ENCODE data around the gene FBXL16. TPM values are rescaled to one million over a fixed set of nuclear protein-coding genes. Genes with fewer than 3 reads are reported as not detected.
A peak's percentile ranks its signal among the peaks of the same experiment; 100 is the strongest.

The FBXL16 gene
- total RNA-seq, 1 donor from 2014 or later, result 3.0 TPM

DNA sequence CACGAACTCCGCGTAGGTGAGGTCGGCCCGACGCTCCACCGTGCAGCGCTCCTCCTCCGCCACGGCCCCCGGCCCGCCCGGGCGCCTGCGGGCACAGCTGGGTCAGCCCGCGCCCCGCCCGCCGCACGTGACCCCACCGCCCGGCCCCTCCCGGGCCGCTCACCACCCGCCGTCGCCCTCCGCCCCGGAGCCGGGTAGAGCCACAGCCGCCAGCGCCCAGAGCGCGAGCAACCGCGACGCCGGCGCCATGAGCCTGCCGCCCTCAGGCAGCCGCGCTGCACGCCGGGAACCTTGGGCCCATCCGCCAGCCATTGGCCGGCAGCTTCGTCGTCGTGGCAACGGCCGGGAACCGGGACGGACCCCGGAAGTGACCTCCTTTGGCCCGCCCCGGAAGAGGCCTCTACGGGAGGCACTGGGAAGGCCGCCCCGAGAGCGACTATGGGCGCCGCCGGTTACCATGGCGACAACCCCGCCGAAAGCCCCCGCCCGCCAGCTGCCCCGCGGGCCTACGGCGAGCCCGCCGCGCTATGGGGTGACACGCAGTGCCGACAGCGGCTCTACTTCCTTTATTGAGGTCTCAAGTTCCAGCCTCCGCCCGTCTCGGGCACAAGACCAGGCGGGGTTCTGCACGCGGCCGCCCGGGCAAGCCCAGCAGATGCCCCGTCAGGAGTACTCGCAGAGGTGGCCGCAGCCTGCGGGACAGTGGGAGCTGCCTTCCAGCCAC is 21.4 kb downstream of the FBXL16 start, which contains the start of gene JMJD8:
Gene JMJD8 (minus strand): TSS at position 264 of the 724 bp plus-strand sequence. CDS start 15 bp downstream, at position 249.
- TF ChIP-seq, protein P1, sequence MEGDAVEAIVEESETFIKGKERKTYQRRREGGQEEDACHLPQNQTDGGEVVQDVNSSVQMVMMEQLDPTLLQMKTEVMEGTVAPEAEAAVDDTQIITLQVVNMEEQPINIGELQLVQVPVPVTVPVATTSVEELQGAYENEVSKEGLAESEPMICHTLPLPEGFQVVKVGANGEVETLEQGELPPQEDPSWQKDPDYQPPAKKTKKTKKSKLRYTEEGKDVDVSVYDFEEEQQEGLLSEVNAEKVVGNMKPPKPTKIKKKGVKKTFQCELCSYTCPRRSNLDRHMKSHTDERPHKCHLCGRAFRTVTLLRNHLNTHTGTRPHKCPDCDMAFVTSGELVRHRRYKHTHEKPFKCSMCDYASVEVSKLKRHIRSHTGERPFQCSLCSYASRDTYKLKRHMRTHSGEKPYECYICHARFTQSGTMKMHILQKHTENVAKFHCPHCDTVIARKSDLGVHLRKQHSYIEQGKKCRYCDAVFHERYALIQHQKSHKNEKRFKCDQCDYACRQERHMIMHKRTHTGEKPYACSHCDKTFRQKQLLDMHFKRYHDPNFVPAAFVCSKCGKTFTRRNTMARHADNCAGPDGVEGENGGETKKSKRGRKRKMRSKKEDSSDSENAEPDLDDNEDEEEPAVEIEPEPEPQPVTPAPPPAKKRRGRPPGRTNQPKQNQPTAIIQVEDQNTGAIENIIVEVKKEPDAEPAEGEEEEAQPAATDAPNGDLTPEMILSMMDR (conservative IDR thresholded peaks at IDR 0.05), result no peak
- peak within 1 kb of the TSS; percentile 90 for H3K4me3 Mint-ChIP-seq
- H3K4me1 Mint-ChIP-seq, result peaks cover 15% of the 10 kb centered on the region
- H3K27ac Mint-ChIP-seq (ENCODE audit: unreplicated experiment), result peak within 1 kb of the TSS; percentile 12
- H3K27me3 Mint-ChIP-seq (ENCODE audit: low read depth), result peaks cover 8% of the 10 kb centered on the region
- H3K36me3 Mint-ChIP-seq (ENCODE audit: low read depth), result peaks cover 5% of the 10 kb centered on the region
- H3K9me3 Mint-ChIP-seq, result no peaks in the 10 kb centered on the region
- peak; percentile 91 for DNase-seq (ENCODE audit: low read depth, low spot score)

DNA sequence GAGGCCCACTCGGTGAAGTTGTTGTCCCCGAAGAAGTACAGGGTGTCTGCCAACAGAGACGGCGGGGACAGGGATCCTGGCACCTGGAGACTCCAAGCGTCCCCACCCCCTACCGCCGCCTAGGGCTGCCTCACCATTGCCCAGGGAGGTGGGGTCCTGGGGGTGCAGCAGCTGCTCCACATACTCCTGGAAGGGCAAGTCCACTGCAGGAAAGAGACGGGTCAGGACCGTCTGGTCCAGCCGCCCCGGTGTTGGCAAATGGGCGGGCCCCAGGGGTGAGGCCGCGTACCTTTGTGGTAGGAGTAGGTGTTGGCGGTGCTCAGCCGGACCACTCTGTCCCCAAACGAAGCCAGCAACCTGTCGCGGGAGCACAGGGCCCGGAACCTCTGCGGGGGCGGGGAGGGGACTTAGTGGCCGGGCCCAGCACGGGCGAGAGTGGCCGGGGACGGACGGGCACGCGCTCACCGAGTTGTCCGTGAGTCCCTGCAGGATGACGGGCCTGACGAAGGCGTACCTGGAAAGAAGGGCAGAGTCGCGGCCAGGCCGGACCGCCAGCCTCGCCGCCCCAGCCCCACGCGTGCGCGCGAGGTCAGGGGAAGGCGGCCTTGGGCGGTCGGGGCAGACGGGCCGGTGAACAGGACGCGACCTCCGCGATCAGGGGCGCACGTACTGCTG is 22.1 kb downstream of the FBXL16 start:
- peaks cover 18% of the 10 kb centered on the region for H3K4me1 Mint-ChIP-seq
- no peak for DNase-seq (ENCODE audit: low read depth, low spot score)
- H3K4me3 Mint-ChIP-seq, result peak overlapping the region; percentile 90
- peaks cover 10% of the 10 kb centered on the region for H3K27me3 Mint-ChIP-seq (ENCODE audit: low read depth)
- no peaks in the 10 kb centered on the region for H3K9me3 Mint-ChIP-seq
- peak overlapping the region; percentile 12 for H3K27ac Mint-ChIP-seq (ENCODE audit: unreplicated experiment)
- TF ChIP-seq, protein P1 (conservative IDR thresholded peaks at IDR 0.05), result no peak
- peaks cover 5% of the 10 kb centered on the region for H3K36me3 Mint-ChIP-seq (ENCODE audit: low read depth)

DNA sequence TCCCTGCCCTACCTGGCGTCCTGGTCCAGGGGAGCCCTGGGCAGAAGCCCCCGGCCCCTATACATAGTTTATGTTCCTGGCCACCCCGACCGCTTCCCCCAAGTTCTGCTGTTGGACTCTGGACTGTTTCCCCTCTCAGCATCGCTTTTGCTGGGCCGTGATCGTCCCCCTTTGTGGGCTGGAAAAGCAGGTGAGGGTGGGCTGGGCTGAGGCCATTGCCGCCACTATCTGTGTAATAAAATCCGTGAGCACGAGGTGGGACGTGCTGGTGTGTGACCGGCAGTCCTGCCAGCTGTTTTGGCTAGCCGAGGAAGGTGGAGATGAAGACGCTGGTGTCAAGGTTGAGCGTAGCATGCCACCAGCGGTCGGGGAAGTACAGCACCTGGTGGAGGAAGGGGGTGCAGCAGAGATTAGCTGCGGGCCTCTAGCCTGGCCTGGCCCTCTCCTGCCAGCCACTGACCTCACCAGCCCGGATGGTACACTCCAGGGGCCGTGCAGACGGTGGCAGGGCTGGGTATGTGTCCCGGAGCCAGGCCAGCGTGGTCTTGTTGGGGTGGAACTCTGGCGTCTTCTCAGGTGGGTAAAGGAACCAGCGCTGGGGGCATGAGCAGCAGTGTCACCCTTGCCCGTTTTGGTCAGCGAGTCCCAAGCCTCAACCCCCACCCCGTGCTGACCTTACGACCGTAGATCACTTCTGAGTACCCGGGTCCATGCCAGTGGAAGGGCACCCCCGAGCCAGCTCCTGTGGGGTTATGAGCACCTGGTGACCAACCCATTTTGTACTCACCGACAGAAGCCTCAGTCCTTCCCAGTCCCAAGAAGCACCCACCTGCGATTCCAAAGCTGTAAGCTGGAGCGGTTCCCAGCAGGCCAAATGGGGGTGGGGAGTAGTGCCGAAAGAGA is 22.9 kb downstream of the FBXL16 start:
- peaks cover 18% of the 10 kb centered on the region for H3K4me1 Mint-ChIP-seq
- peak overlapping the region; percentile 67 for H3K27ac Mint-ChIP-seq (ENCODE audit: unreplicated experiment)
- H3K36me3 Mint-ChIP-seq (ENCODE audit: low read depth), result peaks cover 5% of the 10 kb centered on the region
- DNase-seq (ENCODE audit: low read depth, low spot score), result no peak
- peaks cover 10% of the 10 kb centered on the region for H3K27me3 Mint-ChIP-seq (ENCODE audit: low read depth)
- no peaks in the 10 kb centered on the region for H3K9me3 Mint-ChIP-seq
- TF ChIP-seq, protein P1 (conservative IDR thresholded peaks at IDR 0.05), result no peak
- peak overlapping the region; percentile 90 for H3K4me3 Mint-ChIP-seq

DNA sequence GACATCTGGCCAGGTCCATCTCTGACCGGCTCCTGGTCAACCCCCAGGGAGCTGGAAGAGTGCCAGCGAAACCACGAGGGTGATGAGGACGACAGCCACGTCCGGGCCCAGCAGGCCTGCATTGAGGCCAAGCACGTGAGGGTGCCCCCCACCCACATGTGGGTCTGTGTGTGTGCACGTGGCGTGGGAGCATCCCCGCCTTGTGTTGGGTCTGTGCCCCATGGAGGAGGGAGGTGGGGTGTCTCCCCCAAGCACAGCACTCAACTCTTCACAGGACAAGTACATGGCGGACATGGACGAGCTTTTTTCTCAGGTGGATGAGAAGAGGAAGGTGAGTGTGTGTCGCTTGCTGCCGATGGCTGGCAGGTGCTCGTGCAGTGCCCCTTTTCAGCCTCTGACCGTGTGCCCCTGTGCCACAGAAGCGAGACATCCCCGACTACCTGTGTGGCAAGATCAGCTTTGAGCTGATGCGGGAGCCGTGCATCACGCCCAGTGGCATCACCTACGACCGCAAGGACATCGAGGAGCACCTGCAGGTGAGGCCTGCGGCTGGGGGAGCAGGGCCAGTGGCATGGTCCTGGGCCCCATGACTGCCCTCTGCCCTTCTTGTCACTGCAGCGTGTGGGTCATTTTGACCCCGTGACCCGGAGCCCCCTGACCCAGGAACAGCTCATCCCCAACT is 23.7 kb downstream of the FBXL16 start:
- H3K9me3 Mint-ChIP-seq, result no peaks in the 10 kb centered on the region

More for the DNA sequence above, 23.7 kb downstream of the FBXL16 start:
- H3K4me1 Mint-ChIP-seq, result peaks cover 18% of the 10 kb centered on the region
- H3K27me3 Mint-ChIP-seq (ENCODE audit: low read depth), result peaks cover 10% of the 10 kb centered on the region
- peak overlapping the region; percentile 12 for H3K27ac Mint-ChIP-seq (ENCODE audit: unreplicated experiment)
- TF ChIP-seq, protein P1 (conservative IDR thresholded peaks at IDR 0.05), result no peak
- DNase-seq (ENCODE audit: low read depth, low spot score), result no peak
- peaks cover 5% of the 10 kb centered on the region for H3K36me3 Mint-ChIP-seq (ENCODE audit: low read depth)
- H3K4me3 Mint-ChIP-seq, result peak overlapping the region; percentile 90

Measured in neural crest cell (in vitro differentiated cells).